GM18858 (cell line): ENCODE data around the gene DCAF12.
"Not testable (repeated sequence)": the region's sequence is repeated elsewhere in the genome, so short reads cannot be mapped to it uniquely, and the experiment has no call there.

ENCODE experiments used
- ATAC-seq: cut with Tn5 transposase; IDR thresholded peaks from one replicate; pipeline ENCODE4 v1.9.1; 2021; ENCODE audit not compliant: unreplicated experiment

The DCAF12 gene

GRCh38 chr9:34070606-34071324 is 55.7 kb downstream of the DCAF12 start:
- ATAC-seq = no peak

- ATAC-seq = no peak
These were observed 56.7 kb downstream of the DCAF12 start for GRCh38 chr9:34069831-34070230.

- ATAC-seq = no peak
These were observed 61.0 kb downstream of the DCAF12 start for GRCh38 chr9:34065541-34065940.

GRCh38 chr9:34059954-34060353 is 66.5 kb downstream of the DCAF12 start:
- no peak for ATAC-seq

- no peak for ATAC-seq
These were observed 67.2 kb downstream of the DCAF12 start for GRCh38 chr9:34059281-34059680.

DNA sequence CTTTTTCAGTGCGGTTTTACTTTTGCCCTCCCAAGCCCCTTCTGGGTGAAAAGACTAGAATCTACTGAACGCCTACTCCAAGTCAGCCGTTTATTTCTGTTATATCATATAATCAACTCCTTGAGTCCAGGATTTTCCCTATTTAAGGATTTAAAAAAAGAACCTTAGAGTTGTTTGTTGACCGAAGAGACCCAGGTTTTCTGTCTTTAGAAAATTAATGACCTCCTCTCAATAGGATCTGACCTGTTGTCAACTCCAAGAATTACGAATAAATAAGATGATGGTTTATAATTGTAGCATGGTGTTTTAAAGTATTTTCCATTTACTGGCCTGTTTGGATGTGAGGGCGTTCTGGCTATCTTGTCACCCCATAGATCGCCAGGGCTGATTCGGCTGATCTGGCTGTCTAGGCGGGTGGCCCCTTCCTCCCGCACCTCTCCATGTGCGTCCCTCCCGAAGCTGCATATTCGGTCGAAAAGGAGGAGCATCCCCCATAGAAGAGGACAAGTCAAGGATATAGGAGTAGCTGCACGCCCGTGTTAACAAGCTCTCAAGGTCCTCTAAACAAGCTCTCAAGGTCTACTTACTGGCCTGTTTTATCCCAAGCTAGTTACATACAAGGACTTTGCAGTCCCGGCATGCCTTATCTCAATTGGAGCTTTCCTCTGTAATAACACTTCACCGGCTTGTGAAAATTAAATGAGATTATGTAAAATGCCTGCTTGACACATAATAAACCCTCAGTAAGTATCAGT is 76.7 kb downstream of the DCAF12 start:
- ATAC-seq = no peak

- ATAC-seq = peak; percentile 52
These were observed 77.5 kb downstream of the DCAF12 start, which contains the start of gene UBAP2 for GRCh38 chr9:34048727-34049629. Gene UBAP2 (minus strand): TSS chr9:34048887. CDS start chr9:34017148, 31,739 bp downstream.

GRCh38 chr9:34047864-34048726 is 78.4 kb downstream of the DCAF12 start:
- peak; percentile 21 for ATAC-seq

DNA sequence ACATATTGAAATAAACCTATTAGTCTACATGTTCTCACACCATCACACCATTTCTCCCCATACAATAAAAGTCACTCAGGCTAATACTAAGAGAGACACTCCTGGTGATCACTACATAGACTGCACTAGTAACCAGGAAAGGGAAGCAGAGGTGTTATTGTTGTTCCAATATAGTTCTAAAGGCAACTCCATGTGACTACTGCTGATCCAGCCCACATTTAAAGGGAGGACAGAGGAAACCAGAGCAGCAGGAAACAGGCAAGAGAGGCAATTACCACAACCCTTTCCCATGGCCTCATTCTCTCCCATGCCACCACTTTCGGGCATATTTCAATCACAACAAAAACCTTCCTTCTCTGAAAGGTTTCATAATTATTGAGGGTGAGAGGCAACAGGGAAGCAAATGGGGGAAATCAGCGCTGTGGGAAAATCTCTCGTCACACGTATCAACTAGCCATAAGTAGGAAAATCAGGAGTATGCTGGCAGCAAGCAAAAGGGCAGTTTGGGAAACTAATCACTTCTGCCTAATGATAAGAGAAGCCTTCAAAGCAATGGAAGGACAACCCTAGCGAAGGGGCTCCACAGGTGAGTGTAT is 79.6 kb downstream of the DCAF12 start:
- ATAC-seq = no peak

DNA sequence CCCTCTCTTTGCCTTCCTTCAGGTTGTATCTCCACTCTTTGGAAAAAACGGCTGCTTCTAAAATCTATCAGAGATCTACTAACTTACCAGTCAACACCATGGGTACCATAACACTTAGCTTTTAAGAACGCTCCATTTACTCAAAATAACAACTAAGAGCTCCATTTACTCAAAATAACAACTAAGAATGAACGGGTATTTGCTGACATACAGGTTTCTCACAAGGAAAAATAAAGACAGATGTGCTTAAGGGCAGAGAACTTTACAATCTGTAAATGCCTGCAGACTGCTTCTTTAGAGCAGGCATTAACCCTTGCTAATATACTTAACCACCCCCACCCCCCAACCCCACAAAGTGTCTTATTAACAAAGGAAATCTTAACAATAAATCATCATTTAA is 80.6 kb downstream of the DCAF12 start:
- ATAC-seq = no peak

DNA sequence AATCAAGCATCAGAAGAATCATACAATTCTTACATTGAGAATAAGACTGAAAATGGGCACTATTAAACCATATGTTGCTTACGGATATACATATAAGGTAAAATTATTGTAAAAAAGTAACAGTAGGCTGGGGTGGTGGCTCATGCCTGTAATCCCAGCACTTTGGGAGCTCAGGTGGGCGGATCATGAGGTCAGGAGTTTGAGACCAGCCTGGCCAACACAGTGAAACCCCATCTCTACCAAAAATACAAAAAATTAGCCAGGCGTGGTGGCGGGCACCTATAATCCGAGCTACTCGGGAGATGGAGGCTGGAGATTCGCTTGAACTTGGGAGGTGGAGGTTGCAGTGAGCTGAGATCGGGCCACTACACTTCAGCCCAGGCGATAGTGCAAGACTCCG is 84.4 kb downstream of the DCAF12 start:
- ATAC-seq = not testable (repeated sequence)

DNA sequence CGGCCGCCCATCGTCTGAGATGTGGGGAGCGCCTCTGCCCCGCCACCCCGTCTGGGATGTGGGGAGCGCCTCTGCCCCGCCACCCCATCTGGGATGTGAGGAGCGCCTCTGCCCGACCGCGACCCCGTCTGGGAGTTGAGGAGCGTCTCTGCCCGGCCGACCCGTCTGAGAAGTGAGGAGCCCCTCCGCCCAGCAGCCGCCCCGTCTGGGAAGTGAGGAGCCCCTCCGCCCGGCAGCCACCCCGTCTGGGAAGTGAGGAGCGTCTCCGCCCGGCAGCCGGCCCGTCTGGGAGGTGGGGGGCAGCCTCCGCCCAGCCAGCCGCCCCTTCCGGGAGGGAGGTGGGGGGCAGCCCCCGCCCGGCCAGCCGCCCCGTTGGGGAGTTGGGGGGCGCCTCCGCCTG is 87.6 kb downstream of the DCAF12 start:
- not testable (repeated sequence) for ATAC-seq

DNA sequence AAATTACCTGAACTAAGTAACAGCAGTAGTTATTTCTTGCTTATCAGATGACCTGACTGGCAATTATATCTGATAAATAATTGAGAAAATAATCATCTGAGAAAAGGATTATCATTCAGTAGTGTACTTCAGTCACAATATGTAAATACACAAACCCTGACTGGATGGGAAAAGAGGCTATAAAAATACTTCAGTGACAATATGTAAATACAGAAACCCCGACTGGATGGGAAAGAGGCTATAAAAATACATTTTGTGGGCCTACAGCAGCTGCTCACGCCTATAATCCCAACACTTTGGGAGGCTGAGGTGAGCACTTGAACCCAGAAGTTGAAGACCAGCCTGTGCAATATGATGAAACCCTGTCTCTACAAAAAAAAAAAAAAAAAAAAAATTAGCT is 88.9 kb downstream of the DCAF12 start:
- no peak for ATAC-seq

GRCh38 chr9:34036625-34037024 is 89.9 kb downstream of the DCAF12 start:
- ATAC-seq = no peak
